Skeletal muscle satellite cell (primary cell): Measurements from ENCODE around the gene DGUOK. TPM values are rescaled to one million over a fixed set of nuclear protein-coding genes. Genes with fewer than 3 reads are reported as not detected.
A peak's percentile ranks its signal among the peaks of the same experiment; 100 is the strongest.
"Not testable (repeated sequence)": the region's sequence is repeated elsewhere in the genome, so short reads cannot be mapped to it uniquely, and the experiment has no call there.

Experiments
- H3K27me3 ChIP-seq: 2 replicates; pipeline ENCODE4 v1.7.0; 2013; ENCODE audit warnings: low read length; ENCODE audit not compliant: control insufficient read depth, insufficient read depth
- H3K36me3 ChIP-seq: 2 replicates; pipeline ENCODE4 v1.7.0; 2013; ENCODE audit warnings: mild to moderate bottlenecking, control low read depth, low read length; ENCODE audit not compliant: insufficient read depth
- H3K4me1 ChIP-seq: 2 replicates; pipeline ENCODE4 v1.7.0; 2013; ENCODE audit warnings: low read length; ENCODE audit not compliant: control insufficient read depth, insufficient read depth
- H3K4me2 ChIP-seq: 2 replicates; pipeline ENCODE4 v1.7.0; 2013; ENCODE audit warnings: mild to moderate bottlenecking, low read length
- H3K4me3 ChIP-seq: 2 replicates; pipeline ENCODE4 v1.7.0; 2013; ENCODE audit warnings: low read length
- H3K9ac ChIP-seq: 2 replicates; pipeline ENCODE4 v1.7.0; 2013; ENCODE audit warnings: mild to moderate bottlenecking, low read depth, low read length, moderate library complexity
- H3K9me3 ChIP-seq: replicated peaks from 2 replicates; pipeline ENCODE4 v1.7.0; 2013; ENCODE audit warnings: mild to moderate bottlenecking, control low read depth, low read length
- total RNA-seq: library from RNA; depleted of rRNA; stranded (reverse); fragments of >200 nt; gene quantifications from 2 replicates; pipeline ENCODE4 v1.2.3, GENCODE V29; 2012; rRNA removed

The DGUOK gene
- total RNA-seq: 55.5 and 60.8 TPM in 2 replicates

GRCh38 chr2:73926493-73927327 is at the start of gene DGUOK:
TSS of gene DGUOK (plus strand) at chr2:73926880. CDS start at chr2:73926911, 31 bp downstream.
- Histone ChIP-seq H3K4me2 (peak within 1 kb of the TSS; percentile 89), H3K9me3 (no peaks in the 10 kb centered on the region), H3K4me1 (peaks cover 33% of the 10 kb centered on the region), H3K36me3 (no peaks in the 10 kb centered on the region), H3K27me3 (peaks cover 12% of the 10 kb centered on the region), H3K9ac (peak within 1 kb of the TSS; percentile 99), H3K4me3 (peak within 1 kb of the TSS; percentile 96)

DNA sequence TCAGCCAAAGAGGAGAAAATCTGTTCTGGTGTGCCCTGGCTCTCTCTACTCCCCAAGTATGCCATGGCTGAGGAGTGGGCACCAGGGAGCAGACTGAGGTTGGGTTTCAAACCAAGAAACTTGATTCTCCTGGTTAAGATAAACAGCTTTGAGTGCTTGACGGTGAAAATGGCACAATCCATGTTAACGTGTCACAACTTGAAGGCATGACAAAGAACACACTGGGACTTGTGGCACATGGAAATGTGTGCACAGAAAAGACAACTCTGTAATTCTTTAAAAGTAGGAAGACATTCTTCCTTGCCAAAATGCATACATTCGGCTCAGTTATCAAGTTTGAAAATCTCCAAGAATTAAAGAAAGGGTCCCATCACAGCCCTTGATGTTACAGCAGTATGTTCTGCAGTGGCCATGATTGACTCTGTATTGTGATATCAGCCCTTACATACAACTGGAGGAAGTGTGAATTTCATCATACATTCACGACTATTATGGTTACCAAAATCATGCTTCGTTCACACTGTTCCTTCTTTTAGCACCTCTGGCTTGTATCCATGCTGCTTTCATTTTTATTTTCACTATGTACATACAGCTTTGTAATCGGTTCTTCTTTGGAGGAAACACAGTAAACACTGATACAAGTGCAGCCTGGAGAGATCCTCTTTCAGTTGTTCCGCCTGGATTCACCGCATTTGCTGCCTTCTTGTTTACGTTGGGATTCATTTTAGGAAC is 49.4 kb upstream of the DGUOK start:
- no peaks in the 10 kb centered on the region for H3K4me1 ChIP-seq

DNA sequence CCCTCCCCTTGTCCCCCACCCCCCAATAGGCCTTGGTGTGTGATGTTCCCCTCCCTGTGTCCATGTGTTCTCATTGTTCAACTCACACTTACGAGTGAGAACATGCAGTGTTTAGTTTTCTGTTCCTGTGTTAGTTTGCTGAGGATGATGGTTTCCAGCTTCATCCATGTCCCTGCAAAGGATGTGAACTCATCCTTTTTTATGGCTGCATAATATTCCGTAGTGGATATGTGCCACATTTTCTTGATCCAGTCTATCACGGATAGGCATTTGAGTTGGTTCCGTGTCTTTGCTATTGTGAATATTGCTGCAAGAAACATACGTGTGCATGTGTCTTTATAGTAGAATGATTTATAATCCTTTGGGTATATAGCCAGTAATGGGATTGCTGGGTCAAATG is 48.7 kb upstream of the DGUOK start:
- H3K4me3 ChIP-seq, H3K4me2 ChIP-seq, H3K4me1 ChIP-seq, H3K27me3 ChIP-seq, H3K36me3 ChIP-seq, H3K9me3 ChIP-seq, H3K9ac ChIP-seq: not testable (repeated sequence)

More for the DNA sequence above, 49.4 kb upstream of the DGUOK start:
- H3K27me3 ChIP-seq: peaks cover 3% of the 10 kb centered on the region
- H3K9me3 ChIP-seq: no peaks in the 10 kb centered on the region
- no peaks in the 10 kb centered on the region for H3K36me3 ChIP-seq
- no peak overlapping the region for H3K4me3 ChIP-seq
- H3K4me2 ChIP-seq: no peak overlapping the region
- H3K9ac ChIP-seq: no peak overlapping the region

- H3K36me3 ChIP-seq: no peaks in the 10 kb centered on the region
- no peak overlapping the region for H3K4me2 ChIP-seq
- no peaks in the 10 kb centered on the region for H3K4me1 ChIP-seq
- no peak overlapping the region for H3K9ac ChIP-seq
- peaks cover 25% of the 10 kb centered on the region for H3K27me3 ChIP-seq
- no peak overlapping the region for H3K4me3 ChIP-seq
- no peaks in the 10 kb centered on the region for H3K9me3 ChIP-seq
Observed at GRCh38 chr2:73885406-73885805, 41.3 kb upstream of the DGUOK start.

- Histone ChIP-seq H3K36me3 (no peaks in the 10 kb centered on the region), H3K27me3 (peaks cover 34% of the 10 kb centered on the region), H3K4me2 (no peak overlapping the region)
Observed at GRCh38 chr2:73886357-73886756, 40.3 kb upstream of the DGUOK start.

DNA sequence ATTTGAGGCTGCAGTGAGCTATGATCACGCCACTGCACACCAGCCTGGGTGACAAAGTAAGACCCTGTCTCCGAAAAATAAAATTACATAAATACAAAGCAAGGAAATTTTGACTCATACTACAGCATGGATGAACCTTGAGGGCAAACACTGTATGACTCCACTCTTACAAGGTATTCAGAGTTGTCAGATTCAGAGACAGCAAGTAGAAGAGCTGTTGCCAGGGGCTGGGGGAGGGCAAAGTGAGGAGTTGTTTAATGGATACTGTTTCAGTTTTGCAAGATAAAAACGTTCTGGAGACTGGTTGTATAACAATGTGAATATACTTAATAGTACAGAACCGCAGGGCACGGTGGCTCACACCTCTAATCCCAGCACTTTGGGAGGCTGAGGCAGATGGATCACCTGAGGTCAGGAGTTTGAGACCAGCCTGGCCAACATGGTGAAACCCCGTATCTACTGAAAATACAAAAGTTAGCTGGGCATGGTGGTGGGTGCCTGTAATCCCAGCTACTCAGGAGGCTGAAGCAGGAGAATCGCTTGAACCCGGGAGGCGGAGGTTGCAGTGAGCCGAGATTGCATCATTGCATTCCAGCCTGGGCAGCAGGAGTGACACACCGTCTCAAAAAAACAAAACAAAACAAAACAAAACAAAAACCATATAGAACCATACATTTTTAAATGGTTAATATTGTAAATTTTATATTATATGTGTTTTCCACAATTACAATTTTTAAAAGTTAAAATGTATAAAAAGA is 38.9 kb upstream of the DGUOK start:
- H3K9ac ChIP-seq, H3K4me2 ChIP-seq, H3K4me3 ChIP-seq, H3K36me3 ChIP-seq, H3K4me1 ChIP-seq, H3K9me3 ChIP-seq: not testable (repeated sequence)
- H3K27me3 ChIP-seq: peaks cover 32% of the 10 kb centered on the region

More at GRCh38 chr2:73886357-73886756, 40.3 kb upstream of the DGUOK start:
- Histone ChIP-seq H3K4me3 (no peak overlapping the region), H3K4me1 (no peaks in the 10 kb centered on the region), H3K9me3 (no peaks in the 10 kb centered on the region), H3K9ac (no peak overlapping the region)

- Histone ChIP-seq H3K9ac (no peak overlapping the region), H3K4me1 (no peaks in the 10 kb centered on the region), H3K27me3 (peaks cover 31% of the 10 kb centered on the region), H3K36me3 (no peaks in the 10 kb centered on the region), H3K4me2 (no peak overlapping the region), H3K4me3 (no peak overlapping the region), H3K9me3 (no peaks in the 10 kb centered on the region)
Observed at GRCh38 chr2:73888388-73888787, 38.3 kb upstream of the DGUOK start.

- Histone ChIP-seq H3K4me1 (no peaks in the 10 kb centered on the region), H3K9ac (no peak overlapping the region), H3K27me3 (peaks cover 26% of the 10 kb centered on the region), H3K9me3 (no peaks in the 10 kb centered on the region), H3K36me3 (no peaks in the 10 kb centered on the region), H3K4me3 (no peak overlapping the region), H3K4me2 (no peak overlapping the region)
Observed at GRCh38 chr2:73889206-73889605, 37.5 kb upstream of the DGUOK start.

GRCh38 chr2:73890301-73891092 is 36.2 kb upstream of the DGUOK start:
- Histone ChIP-seq H3K4me3 (no peak overlapping the region), H3K4me2 (no peak overlapping the region)

DNA sequence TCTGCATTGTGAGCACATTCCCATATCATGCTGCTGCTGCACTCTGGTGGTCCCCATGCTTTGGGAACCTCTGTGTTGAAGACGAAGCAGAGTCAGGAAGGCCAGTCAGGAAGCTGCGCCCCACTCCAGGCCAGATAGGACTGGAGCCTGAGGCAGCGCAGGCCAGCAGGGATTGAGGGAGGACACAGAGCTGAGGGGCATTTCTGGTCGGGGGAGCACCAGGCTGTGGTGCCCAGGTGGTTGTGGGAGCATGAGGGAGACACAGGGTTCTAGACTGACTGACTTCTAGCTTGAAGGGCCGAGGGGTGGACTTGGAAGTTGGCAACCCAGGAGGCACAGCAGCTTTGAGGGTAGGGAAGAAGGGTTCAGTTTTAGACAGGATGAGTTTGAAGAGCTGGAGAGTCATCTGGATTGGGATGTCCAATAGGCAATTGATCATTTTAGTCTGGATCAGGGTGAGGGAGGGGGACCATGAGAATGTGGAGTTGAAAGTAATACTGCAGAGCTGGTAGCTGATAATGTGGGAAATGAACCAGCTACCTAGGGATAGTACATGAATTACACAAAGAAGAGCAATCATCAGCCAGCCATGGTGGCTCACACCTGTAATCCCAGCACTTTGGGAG is 35.3 kb upstream of the DGUOK start:
- no peaks in the 10 kb centered on the region for H3K36me3 ChIP-seq
- no peak overlapping the region for H3K4me3 ChIP-seq
- H3K27me3 ChIP-seq: peaks cover 32% of the 10 kb centered on the region
- no peak overlapping the region for H3K9ac ChIP-seq
- H3K4me2 ChIP-seq: no peak overlapping the region
- no peaks in the 10 kb centered on the region for H3K9me3 ChIP-seq
- no peaks in the 10 kb centered on the region for H3K4me1 ChIP-seq

More at GRCh38 chr2:73890301-73891092, 36.2 kb upstream of the DGUOK start:
- Histone ChIP-seq H3K9me3 (no peaks in the 10 kb centered on the region), H3K9ac (no peak overlapping the region), H3K4me1 (no peaks in the 10 kb centered on the region), H3K36me3 (no peaks in the 10 kb centered on the region), H3K27me3 (peaks cover 32% of the 10 kb centered on the region)
